B cell (primary cell): ENCODE data around the gene RHOT1. TPM values are rescaled to one million over a fixed set of nuclear protein-coding genes. Genes with fewer than 3 reads are reported as not detected.
"Not testable (repeated sequence)": the region's sequence is repeated elsewhere in the genome, so short reads cannot be mapped to it uniquely, and the experiment has no call there.

ENCODE experiments used
- ATAC-seq: fragments of 200-7000 bp; cut with Tn5 transposase; one replicate; pipeline ENCODE4 v1.10.0; 2021; ENCODE audit warnings: low read depth, mild to moderate bottlenecking, moderate number of reproducible peaks, moderate library complexity
- CTCF ChIA-PET: fragments of 350-600 bp; sonication (Branson Sonifier 250); formaldehyde crosslinking; loops from one replicate; lab custom pipeline; 2021; ENCODE audit warnings: antibody characterized with exemption, inconsistent platforms; lab: Charles Lee
- POLR2A ChIA-PET: fragments of 350-600 bp; sonication (Branson Sonifier 250); formaldehyde crosslinking; loops from one replicate; lab custom pipeline; 2021; ENCODE audit warnings: antibody characterized with exemption; lab: Charles Lee
- DNase-seq: peaks from one replicate; pipeline ENCODE4 v3.0.0; 2013
- H2AFZ ChIP-seq: 2 replicates; pipeline ENCODE4 v1.6.1; 2012; ENCODE audit warnings: mild to moderate bottlenecking, low read depth, low read length; ENCODE audit not compliant: insufficient read depth, poor library complexity, severe bottlenecking
- H3K27ac ChIP-seq, 2 donors: 1 replicate in 1 of 2; 2 replicates in 1 of 2; pipeline ENCODE4 v1.5.1; 2012 to 2013; ENCODE audit warnings: low read length in 2 of 2, mild to moderate bottlenecking in 2 of 2, moderate library complexity in 1 of 2
- H3K27me3 ChIP-seq, 4 experiments: fragments of 200-600 bp in 1 of 4; sonication (generic) in 1 of 4; replicated peaks in 1 of 4; 1 replicate in 2 of 4; 2 replicates in 2 of 4; pipeline versions ENCODE4 v1.6.1 to v1.7.0; 2013 to 2016; ENCODE audit warnings: low read length in 3 of 4, mild to moderate bottlenecking in 2 of 4, mixed read lengths in 1 of 4, moderate library complexity in 1 of 4; ENCODE audit not compliant: insufficient read depth in 4 of 4, control insufficient read depth in 3 of 4; ENCODE audit errors: control extremely low read depth in 1 of 4
- H3K36me3 ChIP-seq, 2 experiments: replicated peaks in 1 of 2; 1 replicate in 1 of 2; 2 replicates in 1 of 2; pipeline versions ENCODE4 v1.6.1 to v1.7.1; 2013; ENCODE audit warnings: low read length in 1 of 2; ENCODE audit not compliant: insufficient read depth in 2 of 2, control insufficient read depth in 1 of 2; ENCODE audit errors: control extremely low read depth in 1 of 2, extremely low read depth in 1 of 2
- H3K4me1 ChIP-seq, 2 donors: fragments of 200-600 bp in 1 of 2; sonication (generic) in 1 of 2; 1 replicate in 1 of 2; 2 replicates in 1 of 2; pipeline versions ENCODE4 v1.5.1 to v1.6.1; 2013 to 2017; ENCODE audit warnings: low read length in 2 of 2; ENCODE audit not compliant: control insufficient read depth in 2 of 2, insufficient read depth in 2 of 2
- H3K4me2 ChIP-seq: replicated peaks from 2 replicates; pipeline ENCODE3; 2012; ENCODE audit warnings: mild to moderate bottlenecking, low read depth, low read length; ENCODE audit not compliant: poor library complexity, severe bottlenecking
- H3K4me3 ChIP-seq, 5 experiments: fragments of 200-600 bp in 1 of 5; sonication (generic) in 1 of 5; 1 replicate in 3 of 5; 2 replicates in 2 of 5; pipeline versions ENCODE4 v1.5.1 to v1.7.0; 2011 to 2016; ENCODE audit warnings: low read length in 4 of 5, mild to moderate bottlenecking in 4 of 5, low read depth in 2 of 5, control low read depth in 1 of 5, moderate library complexity in 1 of 5; ENCODE audit not compliant: insufficient read depth in 1 of 5; ENCODE audit errors: control extremely low read depth in 1 of 5, extremely low read depth in 1 of 5
- H3K79me2 ChIP-seq: fragments of 200-600 bp; sonication (generic); one replicate; pipeline ENCODE4 v1.6.0; 2016; ENCODE audit warnings: low read length; ENCODE audit not compliant: control insufficient read depth, insufficient read depth
- H3K9ac ChIP-seq: fragments of 200-600 bp; sonication (generic); 2 replicates; pipeline ENCODE4 v1.6.1; 2017; ENCODE audit warnings: mild to moderate bottlenecking, low read length, moderate library complexity
- H3K9me3 ChIP-seq, 3 donors: one replicate each; pipeline versions ENCODE4 v1.6.1 to v1.7.1; 2013; ENCODE audit warnings: low read length in 2 of 3; ENCODE audit not compliant: control insufficient read depth in 2 of 3, insufficient read depth in 1 of 3; ENCODE audit errors: control extremely low read depth in 1 of 3
- H4K20me1 ChIP-seq: 2 replicates; pipeline ENCODE4 v1.6.0; 2012; ENCODE audit warnings: mild to moderate bottlenecking, low read length; ENCODE audit not compliant: insufficient read depth, control insufficient read depth, poor library complexity, severe bottlenecking
- H3K27ac Mint-ChIP-seq: one replicate; pipeline ENCODE4 v1.8.0; 2021; ENCODE audit warnings: mixed read lengths
- H3K27me3 Mint-ChIP-seq: one replicate; pipeline ENCODE4 v1.8.0; 2021; ENCODE audit warnings: mixed read lengths
- H3K4me1 Mint-ChIP-seq: one replicate; pipeline ENCODE4 v1.8.0; 2021; ENCODE audit warnings: mixed read lengths
- H3K4me3 Mint-ChIP-seq: one replicate; pipeline ENCODE4 v1.8.0; 2021; ENCODE audit warnings: mixed read lengths
- H3K9me3 Mint-ChIP-seq: one replicate; pipeline ENCODE4 v1.8.0; 2022; ENCODE audit warnings: mixed read lengths; ENCODE audit not compliant: insufficient read depth
- EZH2 ChIP-seq: IDR thresholded peaks from 2 replicates; pipeline ENCODE4 v1.6.1; 2012; ENCODE audit warnings: borderline replicate concordance, low read depth, mild to moderate bottlenecking, moderate library complexity, low read length; ENCODE audit not compliant: insufficient read depth, poor library complexity, severe bottlenecking
- WGBS: methylation state at CpG from one replicate; pipeline ENCODE4 v1.1.5; 2013; ENCODE audit warnings: missing lambda C conversion rate; ENCODE audit not compliant: insufficient coverage; 5-methylcytosine and 5-hydroxymethylcytosine counted together
- intact Hi-C: fragments of 100-400 bp; cut with micrococcal nuclease; formaldehyde crosslinking; loops from one replicate; pipeline ENCODE4 v1.10.0; 2022
- polyA plus RNA-seq: library from polyadenylated mRNA; depleted of rRNA; stranded (reverse); fragments of >200 nt; gene quantifications from 2 replicates; pipeline ENCODE4 v1.2.3, GENCODE V29; 2012
- total RNA-seq, 2 donors: library from RNA; stranded (reverse); fragments of 120-200 nt in 1 of 2; gene quantifications; 1 replicate in 1 of 2; 2 replicates in 1 of 2; pipeline versions ENCODE4 v1.2.3 to v1.2.4, GENCODE V29; 2013 to 2022
- TF ChIP-seq, protein P1 (sequence below): fragments of 200-600 bp; IDR thresholded peaks from one replicate; pipeline ENCODE4 v1.8.0; 2022; ENCODE audit warnings: antibody characterized with exemption, mild to moderate bottlenecking

The RHOT1 gene
- total and polyA plus RNA-seq, 2 donors (not counting 1 experiment from before 2014, with no cell fraction given) = 24.6 to 24.7 TPM

DNA sequence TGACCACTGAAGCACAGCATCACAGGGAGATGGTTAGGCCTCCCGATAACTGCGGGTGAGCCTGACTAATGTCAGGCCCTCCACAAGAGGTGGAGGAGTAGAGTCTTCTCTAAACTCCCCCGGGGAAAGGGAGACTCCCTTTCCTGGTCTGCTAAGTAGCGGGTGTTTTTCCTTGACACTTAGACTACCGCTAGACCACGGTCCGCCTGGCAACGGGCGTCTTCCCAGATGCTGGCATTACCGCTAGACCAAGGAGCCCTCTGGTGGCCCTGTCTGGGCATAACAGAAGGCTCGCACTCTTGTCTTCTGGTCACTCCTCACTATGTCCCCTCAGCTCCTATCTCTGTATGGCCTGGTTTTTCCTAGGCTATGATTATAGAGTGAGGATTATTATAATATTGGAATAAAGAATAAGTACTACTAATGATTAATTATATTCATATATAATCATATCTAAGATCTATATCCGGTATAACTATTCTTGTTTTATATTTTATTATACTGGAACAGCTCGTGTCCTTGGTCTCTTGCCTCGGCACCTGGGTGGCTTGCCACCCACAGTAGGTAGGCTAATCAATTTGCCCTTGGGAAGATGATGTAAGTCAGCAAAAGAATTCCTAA, 6.7 kb upstream of the RHOT1 start:
- H3K79me2 ChIP-seq, intact Hi-C loops: not testable (repeated sequence)
- WGBS = no CpG with 5 or more reads among the region's 14 CpGs

DNA sequence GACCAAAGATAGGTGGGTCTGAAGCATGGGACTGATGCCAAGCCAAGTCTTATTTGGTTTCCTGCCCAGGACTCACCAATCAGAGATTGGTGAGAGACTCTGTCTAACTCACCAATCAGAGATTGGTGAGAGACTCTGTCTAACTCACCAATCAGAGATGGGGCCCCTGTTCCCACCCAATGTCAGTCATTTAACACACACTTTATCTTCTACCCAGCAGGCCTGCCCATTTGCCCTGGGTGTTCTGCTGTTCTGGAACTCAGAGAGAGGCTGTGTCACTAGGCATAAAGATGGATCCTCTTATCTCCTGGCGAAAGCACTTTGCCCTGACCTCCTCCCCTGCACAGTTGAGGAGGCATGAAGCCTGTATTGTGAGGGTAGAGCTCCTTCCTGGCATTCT, 5.4 kb upstream of the RHOT1 start:
- no peak overlapping the region for H3K4me3 ChIP-seq
- ATAC-seq (no peak), DNase-seq (no peak)
- POLR2A ChIA-PET = no interaction called here
- CTCF ChIA-PET = interaction anchor here (1.2 to 6.6 kb wide), 6 partner anchors 10 to 201 kb away, joined by 3 to 65 read pairs (median 5); partner anchors contain the start of gene LRRC37B
- Mint-ChIP-seq H3K4me3 (no peak overlapping the region), H3K27me3 (no peaks in the 10 kb centered on the region), H3K9me3 (no peaks in the 10 kb centered on the region), H3K27ac (no peak overlapping the region), H3K4me1 (peaks cover 13% of the 10 kb centered on the region)
- H4K20me1 ChIP-seq = no peaks in the 10 kb centered on the region
- H2AFZ ChIP-seq = no peak overlapping the region
- TF ChIP-seq EZH2 = no peak
- TF ChIP-seq, protein P1, sequence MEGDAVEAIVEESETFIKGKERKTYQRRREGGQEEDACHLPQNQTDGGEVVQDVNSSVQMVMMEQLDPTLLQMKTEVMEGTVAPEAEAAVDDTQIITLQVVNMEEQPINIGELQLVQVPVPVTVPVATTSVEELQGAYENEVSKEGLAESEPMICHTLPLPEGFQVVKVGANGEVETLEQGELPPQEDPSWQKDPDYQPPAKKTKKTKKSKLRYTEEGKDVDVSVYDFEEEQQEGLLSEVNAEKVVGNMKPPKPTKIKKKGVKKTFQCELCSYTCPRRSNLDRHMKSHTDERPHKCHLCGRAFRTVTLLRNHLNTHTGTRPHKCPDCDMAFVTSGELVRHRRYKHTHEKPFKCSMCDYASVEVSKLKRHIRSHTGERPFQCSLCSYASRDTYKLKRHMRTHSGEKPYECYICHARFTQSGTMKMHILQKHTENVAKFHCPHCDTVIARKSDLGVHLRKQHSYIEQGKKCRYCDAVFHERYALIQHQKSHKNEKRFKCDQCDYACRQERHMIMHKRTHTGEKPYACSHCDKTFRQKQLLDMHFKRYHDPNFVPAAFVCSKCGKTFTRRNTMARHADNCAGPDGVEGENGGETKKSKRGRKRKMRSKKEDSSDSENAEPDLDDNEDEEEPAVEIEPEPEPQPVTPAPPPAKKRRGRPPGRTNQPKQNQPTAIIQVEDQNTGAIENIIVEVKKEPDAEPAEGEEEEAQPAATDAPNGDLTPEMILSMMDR = no peak
- H3K4me2 ChIP-seq = no peak overlapping the region
- H3K9ac ChIP-seq = no peak overlapping the region
- H3K36me3 ChIP-seq = no peaks in the 10 kb centered on the region
- intact Hi-C loops = no loop called here
- no peaks in the 10 kb centered on the region for H3K27me3 ChIP-seq
- H3K9me3 ChIP-seq = no peaks in the 10 kb centered on the region
- WGBS = no CpG with 5 or more reads among the region's 1 CpG
- H3K27ac ChIP-seq = no peak overlapping the region
- no peaks in the 10 kb centered on the region for H3K79me2 ChIP-seq
- peaks cover 8 to 13% of the 10 kb centered on the region in 2 donors for H3K4me1 ChIP-seq

More for the DNA sequence above, 6.7 kb upstream of the RHOT1 start:
- H4K20me1 ChIP-seq, H3K27ac Mint-ChIP-seq, H3K27me3 ChIP-seq, H3K9me3 ChIP-seq, H3K9ac ChIP-seq, DNase-seq, H3K4me3 ChIP-seq, H3K27me3 Mint-ChIP-seq, H3K27ac ChIP-seq, H3K36me3 ChIP-seq, ATAC-seq, H3K4me1 ChIP-seq, H3K4me1 Mint-ChIP-seq, H3K4me3 Mint-ChIP-seq, H3K9me3 Mint-ChIP-seq, H3K4me2 ChIP-seq, POLR2A ChIA-PET, H2AFZ ChIP-seq: not testable (repeated sequence)
- TF ChIP-seq, protein P1 = peak; percentile 35
- CTCF ChIA-PET = interaction anchor here (0.6 to 6.4 kb wide), 7 partner anchors 9 to 871 kb away, joined by 3 to 41 read pairs (median 4); partner anchors contain the start of gene LRRC37B

DNA sequence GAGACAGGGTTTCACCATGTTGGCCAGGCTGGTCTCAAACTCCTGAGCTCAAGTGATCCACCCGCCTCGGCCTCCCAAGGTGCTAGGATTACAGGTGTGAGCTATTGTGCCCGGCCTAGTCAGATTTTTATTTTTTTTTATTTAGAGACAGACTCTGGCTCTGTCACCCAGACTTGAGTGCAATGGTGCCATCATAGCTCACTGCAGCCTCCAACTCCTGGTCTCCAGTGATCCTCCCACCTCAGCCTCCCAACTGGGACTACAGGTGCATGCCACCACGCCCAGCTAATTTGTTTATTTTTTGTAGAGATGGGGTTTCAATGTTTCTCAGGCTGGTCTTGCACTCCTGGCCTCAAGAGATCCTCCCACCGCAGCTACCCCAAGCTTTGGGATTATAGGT, 2.8 kb upstream of the RHOT1 start:
- not testable (repeated sequence) for H3K27me3 Mint-ChIP-seq, H4K20me1 ChIP-seq, H3K27ac ChIP-seq, H3K27me3 ChIP-seq, DNase-seq, H3K9me3 ChIP-seq, H3K36me3 ChIP-seq, H3K27ac Mint-ChIP-seq, H3K4me2 ChIP-seq, H3K4me3 Mint-ChIP-seq, ATAC-seq, H3K9ac ChIP-seq, H3K4me3 ChIP-seq, H3K9me3 Mint-ChIP-seq, H2AFZ ChIP-seq
- intact Hi-C loops = loop anchor here (1.0 kb wide), 1 partner anchor 132 kb away; the partner anchor contains the start of gene LRRC37B
- Histone ChIP-seq H3K79me2 (peaks cover 21% of the 10 kb centered on the region), H3K4me1 (peaks cover 17 to 31% of the 10 kb centered on the region in 2 donors)
- H3K4me1 Mint-ChIP-seq = peaks cover 25% of the 10 kb centered on the region
- ChIA-PET POLR2A (interaction anchor here (0.6 kb wide), 1 partner anchor 133 kb away, joined by 5 read pairs; no protein-coding TSS in a partner anchor), CTCF (interaction anchor here (0.9 to 6.6 kb wide), 7 partner anchors 9 to 133 kb away, joined by 3 to 65 read pairs (median 4); partner anchors contain the start of gene LRRC37B)
- WGBS = 100% methylated on average over 4 of the region's 5 CpGs
